Measurements from ENCODE around the gene CBX4.
"Not testable (repeated sequence)": the region's sequence is repeated elsewhere in the genome, so short reads cannot be mapped to it uniquely, and the experiment has no call there.

Gene CBX4

DNA sequence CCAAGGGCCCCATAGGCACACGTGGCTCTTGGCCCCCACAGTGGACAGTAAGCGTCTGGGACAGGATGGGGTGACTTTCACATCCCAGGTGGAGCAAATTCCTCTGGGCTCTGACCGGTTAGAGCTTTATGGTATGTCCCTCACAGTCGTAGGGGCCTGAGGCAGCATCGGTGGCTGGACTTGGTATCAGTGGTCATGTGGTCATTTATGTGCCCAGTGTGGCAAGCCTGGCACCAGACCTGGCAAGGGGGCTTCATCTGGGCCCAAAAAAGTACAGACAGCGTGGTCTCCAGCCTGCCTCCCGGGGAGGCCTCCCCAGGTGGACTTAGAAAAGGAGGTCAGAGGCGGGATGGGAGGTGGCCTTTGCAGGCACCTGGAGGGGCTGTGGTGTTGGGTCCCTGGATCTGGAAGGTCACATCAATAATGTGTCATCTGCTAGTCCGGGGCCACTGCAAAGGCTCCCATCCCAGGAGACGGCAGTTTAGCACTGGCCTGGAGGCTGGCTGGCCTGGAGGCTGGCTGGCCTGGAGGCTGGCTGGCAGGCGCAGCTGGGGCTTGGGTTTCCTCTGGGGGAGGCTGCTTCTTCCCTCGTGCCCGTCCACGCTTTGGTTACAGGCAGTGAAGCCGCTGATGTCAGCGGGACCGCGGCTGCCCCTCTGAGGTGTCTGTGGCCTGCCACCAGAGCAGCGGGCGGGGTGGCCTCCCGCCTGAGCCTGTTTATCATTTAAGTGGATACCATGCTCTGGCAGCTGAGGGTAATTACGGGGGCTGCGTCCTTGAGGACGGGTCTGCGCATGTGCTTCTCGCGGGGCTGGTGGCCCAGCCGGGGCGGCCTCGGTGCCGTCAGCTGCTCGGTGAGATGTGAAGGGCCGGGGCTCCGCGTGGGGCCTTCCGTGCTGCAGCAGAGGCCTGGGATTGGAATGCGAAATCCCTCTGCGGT lies 20.7 kb upstream of the CBX4 start:
- no peak for DNase-seq

DNA sequence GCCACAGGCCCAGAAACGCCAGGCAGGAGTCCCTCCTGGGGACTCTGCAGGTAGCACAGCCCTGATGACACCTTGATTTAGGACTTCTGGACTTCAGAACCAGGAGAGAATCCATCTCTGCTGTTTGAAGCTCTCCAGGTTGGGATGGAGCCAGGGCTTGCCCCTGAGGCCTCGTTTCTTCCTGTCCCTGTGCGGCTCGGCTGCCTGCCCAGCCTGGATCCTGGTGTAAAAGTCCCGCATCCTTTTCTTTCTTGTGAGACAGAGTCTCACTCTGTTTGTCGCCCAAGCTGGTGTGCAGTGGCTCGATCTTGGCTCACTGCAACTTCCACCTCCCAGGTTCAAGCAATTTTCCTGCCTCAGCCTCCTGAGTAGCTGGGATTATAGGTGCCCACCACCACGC lies 17.9 kb upstream of the CBX4 start:
- DNase-seq = no peak

DNA sequence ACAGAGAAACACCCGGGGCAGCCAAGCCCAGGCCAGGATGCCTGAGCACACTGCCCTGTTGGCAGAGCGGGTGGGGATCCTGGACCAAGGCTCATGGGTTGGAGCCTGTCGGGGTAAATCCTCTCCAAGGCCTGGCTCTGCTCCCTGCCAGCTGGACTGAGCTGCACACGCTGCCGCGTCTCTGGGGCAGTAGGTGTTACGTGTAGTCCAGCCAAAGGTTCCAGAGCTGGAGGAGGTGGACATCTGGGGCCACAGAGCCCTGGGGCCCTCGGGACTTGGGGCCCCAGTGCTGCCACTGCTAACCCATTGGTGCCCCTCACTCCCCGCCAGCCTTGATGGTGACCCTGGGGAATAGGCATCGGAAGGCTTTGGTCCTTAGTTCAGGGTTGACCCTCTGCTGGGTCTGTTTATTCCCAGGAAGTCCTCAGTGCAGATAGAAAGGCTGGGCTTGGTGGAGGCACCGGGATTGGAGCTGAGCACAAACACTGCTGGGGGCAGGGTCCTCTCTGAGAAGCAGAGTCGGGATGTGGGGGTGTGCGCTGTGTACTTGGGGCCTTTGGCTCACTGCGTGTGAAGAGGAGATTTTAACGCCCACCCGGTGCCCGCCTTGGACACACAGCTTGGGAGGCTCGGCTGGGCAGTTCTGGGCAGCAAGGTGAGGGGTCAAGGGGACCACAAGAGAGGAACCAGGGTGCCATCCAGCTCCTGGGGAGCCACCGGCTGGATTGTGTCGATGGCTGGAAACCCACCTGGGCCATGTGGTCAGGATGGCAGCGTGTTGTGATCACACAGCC lies 16.3 kb upstream of the CBX4 start:
- no peak for DNase-seq

DNA sequence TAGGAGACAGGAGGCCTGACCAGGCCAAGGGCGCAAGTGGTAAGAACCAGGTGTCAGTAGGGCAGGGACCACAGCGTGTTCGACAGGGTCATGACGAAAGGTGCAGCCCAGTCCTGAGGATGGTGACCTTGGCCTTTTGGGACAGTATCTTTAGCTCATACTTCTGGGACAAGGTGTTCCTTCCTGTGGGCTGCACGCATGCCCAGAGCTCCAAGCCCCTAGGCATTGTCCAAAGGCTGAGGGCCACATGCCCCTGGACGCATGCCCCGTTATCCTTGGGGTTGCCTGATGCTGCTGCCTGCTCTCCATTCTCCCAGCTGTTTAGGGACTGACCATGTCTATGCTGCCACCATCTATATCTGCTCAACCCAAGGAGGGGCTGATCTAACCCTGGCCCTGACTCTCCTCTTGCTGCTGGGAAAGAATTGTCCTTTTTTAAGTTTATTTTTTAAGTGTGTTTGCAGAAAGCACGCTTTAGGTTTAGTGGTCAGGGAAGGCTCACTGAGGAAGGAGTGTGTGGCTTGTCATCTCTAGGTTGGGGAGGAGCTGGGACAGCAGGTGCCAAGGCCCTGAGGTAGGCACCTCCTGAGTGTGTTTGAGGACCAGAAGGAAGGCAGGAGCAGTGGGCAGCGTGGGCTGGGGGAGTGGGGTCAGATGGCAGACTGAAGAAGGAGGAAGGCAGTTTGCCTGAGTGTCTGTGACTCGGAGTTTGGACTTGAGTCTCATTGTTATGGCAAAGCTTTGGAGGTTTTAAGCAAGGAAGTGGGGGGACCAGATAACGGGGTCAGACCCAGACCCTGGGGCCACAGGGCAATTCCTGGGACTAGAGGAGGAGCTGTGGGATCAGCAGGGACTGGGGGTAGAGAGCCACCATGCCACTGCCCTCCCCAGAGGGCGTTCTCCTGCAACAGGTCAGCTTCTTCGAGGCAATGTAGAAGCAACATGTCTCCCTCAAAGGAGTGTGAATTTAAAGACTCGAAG lies 15.1 kb upstream of the CBX4 start:
- no peak for DNase-seq

DNA sequence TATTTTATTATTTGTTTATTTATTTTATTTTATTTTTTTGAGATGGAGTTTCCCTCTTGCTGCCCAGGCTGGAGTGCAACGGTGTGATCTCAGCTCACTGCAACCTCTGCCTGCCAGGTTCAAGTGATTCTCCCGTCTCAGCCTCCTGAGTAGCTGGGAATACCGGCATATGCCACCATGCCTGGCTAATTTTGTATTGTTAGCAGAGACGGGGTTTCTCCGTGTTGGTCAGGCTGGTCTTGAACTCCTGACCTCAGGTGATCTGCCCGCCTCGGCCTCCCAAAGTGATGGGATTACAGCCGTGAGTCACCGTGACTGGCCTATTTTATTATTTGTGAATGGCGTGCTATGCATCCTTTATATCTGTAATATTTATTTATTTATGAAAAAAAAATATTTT lies 13.9 kb upstream of the CBX4 start:
- DNase-seq = not testable (repeated sequence)

DNA sequence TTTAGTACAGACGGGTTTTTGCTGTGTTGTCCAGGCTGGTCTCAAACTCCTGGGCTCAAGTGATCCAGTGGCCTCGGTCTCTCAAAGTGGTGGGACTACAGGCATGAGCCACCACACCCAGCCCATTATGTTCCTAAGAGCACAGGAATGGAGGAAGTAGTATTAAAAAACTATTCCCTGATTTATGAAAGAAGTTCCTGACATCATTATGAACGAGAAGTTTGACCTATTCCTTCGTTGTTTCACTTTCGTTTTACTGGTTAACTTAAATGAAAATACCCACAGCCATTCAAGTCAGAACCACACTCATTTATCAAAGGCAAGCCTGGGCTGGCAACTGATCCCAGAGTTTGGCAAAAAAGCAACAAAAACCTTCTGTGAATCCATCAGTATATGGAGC lies 13.5 kb upstream of the CBX4 start:
- no peak for DNase-seq

DNA sequence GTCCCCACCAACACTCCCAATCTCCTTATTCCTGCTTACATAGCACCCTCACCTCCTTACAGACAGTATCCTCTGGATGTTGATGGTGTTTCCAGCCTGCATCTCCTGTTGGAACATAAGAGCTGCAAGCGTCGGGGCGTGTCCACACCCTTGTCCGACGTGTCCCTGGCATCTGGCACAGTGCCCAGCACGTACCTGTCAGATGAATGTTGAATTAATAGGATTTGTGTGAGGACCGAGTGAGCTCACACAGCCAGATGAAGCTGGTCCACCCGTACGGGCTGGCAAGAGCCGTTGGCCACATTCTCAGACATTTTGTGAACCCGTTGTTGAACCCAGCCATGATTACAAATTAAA lies 12.2 kb upstream of the CBX4 start:
- DNase-seq = peak; percentile 64

DNA sequence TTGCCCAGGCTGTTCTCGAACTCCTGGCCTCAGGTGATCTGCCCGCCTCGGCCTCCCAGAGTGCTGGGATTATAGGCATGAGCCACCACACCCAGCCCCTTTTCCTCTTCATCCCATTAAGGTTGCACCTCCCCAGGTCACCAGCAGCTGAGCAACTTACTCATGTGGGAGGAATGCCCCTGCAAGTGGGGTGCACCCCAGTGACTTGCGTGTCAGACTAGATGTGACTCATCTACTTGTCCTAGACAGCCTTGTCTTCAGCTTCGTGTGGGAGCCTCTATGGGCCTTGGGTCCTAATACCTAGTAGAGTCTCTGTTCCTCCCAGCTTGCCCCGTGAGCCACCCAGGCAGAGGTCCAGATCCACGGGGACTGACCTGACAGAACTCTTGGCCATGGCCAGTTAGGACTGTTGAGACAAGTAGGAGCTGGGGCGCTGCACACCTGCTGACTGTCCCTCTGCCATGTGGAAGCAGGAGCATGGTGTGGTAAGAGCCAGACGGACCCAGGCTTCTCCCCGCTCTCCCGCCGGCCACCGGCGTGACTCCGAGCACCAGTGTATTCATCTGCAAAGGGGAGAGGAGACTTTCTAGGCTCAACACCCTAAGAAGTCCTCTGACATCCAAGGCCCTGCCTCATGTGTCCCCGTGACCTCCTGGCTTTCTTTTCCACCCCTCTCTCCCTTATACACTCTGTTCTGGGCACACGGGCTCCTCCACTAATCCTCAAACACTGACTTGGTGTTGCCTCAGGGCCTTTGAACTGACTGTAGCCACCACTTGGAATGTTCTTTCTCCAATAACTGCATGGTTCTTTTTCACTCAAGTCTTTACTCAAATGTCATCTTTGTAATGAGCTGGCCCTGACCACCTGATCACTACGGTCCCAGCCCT lies 11.6 kb upstream of the CBX4 start:
- no peak for DNase-seq

DNA sequence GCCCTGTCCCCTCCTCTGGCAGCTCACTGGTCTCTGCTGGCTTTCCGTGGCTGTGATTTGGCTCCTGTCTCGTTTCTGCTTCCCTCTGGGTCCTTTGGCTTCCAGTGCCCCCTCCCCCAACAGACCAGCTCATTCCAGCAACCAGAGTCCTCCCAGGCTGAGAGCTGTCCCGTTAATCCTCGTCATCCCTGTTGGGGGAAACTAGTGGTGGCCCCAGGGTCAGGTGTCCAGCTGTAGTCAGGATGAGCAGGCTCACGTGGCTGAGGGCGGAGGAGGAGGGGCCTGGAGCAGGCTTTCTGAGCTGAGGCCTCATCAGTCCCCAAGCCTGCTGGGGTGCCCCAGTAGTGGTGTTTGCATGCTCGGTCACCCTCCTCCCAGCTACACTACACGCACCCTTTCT lies 10.7 kb upstream of the CBX4 start:
- DNase-seq = peak; percentile 29

DNA sequence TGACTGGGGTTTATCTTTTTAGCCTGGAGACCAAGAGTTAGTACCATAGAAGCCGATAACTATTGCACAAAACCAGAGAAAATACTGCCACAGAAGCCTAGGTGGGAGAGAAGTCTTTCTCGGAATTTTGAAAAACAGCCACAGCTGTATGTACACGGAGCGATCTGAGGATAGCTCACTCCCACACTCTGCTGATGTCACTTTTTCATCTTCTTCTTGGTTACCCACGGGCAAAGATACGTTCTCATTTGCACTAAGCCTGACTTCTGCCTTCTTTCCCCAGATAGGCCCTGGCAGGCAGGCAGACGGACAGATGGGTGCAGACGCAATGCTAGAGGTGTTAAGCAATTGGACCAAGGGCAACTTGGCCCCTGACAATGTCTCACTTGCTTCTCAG lies 9.1 kb upstream of the CBX4 start:
- DNase-seq = no peak

DNA sequence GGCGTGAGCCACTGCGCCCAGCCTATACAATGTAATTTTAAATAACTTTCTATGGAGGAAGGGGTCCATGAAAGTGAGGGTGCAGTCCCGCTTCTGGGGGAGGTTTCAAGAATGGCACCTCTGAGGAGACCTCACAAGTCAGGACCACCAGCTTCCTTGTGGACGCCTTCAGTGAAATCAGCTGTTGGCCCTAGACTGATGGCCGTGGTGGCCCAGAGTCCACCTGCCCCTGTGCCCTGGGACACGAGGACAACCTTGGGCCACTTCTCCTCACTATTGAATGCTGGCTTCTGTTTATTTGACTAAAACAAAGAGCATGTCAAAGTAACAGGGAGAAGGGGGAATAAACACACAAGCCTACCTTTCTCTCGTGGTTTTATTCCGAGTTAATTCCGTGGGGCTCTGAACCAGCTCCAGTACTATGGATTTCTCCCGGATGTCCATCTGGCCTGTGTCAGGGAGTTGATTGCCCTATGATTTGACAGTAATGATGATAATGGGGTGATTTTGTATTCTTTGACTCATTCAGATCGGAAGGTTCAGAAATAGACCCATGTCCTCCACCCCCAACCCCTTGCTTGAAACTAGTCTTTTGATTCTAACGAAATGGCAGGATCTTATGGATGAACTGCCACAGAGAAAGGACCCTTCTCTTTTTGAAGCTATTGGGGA lies 8.6 kb upstream of the CBX4 start:
- no peak for DNase-seq

DNA sequence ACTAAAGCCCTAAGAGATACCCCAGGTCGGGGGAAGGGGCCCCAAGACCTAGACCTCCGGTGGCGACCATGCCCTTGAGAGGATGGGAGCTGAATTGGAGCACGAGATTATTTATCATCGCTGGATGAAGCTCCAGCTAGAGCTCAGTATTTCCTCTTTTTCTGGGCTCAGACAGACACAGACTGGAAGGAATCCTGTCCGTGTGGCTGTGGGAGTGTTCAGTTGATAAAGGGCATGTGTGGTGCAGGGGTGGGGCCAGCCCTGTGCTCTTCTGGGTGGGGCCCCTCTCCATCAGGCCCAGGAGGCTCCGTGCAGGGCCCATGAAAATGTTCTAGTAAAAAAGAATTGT lies 6.3 kb upstream of the CBX4 start:
- no peak for DNase-seq

DNA sequence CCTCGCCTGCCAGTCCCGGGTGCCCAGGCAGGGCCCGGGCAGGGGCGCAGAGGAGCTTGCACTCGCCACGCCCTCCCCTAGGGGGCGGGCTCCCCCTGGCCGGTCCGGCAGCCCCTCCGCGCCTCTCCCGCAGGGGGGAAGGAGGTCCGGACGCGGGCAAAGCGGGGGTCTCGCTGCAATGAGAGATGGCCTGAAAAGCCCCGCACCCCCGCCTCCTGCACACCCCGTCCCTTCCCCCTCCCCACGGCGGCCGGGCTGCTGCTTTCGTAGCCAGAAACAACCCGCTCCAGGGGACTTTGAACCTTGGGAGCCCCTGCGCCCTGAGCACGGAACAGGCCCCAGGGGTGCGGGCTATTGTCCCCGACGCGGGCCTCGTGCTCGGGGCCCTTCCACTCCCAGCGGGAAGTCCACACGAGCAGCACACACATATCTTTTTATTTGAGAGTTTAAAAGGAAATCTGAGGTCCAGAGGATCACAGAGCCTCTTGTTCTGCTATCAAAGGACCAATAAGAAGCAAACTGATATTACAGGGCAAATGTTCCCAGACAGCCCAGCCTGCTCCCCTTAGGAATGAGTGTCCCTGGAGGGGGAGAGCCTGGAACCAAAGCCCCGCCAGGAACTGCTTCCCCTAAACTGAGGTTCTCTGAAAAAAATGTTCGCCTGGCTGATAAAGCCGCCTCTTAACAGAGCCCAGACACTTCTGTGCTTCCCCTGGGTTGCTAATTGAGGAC lies 5.8 kb upstream of the CBX4 start:
- DNase-seq = peak; percentile 72

DNA sequence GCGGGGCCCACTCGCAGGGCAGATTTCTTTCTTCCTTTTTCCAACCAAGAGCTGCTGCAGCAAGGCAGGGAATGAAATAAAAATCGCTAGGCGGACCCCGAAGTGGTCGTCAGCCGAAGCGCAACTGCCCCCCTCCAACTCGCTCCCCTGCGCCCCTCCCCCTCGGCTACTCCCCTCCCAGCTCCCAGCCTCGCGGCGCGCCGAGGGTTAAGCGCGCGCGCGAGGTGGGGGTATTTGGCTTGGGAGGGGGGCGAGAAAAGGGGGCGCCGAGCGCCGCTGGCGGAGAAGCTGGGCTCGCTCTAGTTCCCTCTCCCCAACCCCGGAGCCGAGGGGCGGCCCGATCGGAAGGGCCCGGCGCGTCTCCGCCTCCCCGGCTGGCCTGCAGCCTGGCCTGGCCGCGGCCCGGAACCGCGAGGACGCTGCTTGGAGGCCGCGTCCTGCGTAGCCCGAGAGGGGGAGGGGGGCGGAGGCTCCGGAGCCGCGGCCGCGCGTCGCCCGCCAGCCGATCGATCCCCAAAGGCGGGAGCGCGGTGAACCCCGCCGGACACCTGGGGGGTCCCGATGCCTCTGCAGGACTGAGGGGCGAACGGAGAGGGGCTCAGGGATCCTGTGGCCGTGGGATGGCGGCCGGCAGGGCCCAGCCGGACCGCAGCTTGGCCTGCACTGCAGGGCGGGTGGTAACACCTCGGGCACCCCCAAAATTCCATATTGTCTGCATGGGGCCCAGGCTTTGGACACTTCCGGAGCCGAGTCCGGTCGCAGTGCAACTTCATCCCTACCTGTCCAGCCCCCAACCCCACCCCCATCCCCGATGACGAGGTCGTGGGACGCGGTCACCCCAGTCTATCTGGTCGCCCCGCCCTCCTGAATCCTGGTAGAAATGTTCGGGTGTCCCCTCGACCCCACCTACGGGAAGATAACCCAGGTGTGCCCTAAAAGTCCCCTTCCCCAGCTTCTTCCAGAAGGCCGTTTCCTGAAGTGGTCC lies 4.9 kb upstream of the CBX4 start:
- DNase-seq = peak; percentile 53

DNA sequence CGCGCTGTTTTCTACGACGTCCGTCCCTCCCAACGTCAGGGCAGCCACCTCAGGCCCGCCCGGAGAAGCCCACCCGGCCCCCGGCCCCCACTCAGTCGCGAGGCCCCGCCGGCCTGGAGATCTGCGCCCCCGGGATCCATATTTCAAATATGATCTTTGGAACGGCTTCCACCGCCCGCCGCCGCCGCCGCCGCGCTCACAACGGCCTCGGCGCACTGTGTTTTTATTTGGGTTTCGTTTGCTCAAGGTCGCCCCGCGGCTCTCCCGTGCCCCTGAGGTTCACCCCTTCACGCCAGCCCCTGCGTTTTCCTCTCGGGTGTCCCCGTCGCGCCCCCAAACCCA lies 4.2 kb upstream of the CBX4 start:
- no peak for DNase-seq

DNA sequence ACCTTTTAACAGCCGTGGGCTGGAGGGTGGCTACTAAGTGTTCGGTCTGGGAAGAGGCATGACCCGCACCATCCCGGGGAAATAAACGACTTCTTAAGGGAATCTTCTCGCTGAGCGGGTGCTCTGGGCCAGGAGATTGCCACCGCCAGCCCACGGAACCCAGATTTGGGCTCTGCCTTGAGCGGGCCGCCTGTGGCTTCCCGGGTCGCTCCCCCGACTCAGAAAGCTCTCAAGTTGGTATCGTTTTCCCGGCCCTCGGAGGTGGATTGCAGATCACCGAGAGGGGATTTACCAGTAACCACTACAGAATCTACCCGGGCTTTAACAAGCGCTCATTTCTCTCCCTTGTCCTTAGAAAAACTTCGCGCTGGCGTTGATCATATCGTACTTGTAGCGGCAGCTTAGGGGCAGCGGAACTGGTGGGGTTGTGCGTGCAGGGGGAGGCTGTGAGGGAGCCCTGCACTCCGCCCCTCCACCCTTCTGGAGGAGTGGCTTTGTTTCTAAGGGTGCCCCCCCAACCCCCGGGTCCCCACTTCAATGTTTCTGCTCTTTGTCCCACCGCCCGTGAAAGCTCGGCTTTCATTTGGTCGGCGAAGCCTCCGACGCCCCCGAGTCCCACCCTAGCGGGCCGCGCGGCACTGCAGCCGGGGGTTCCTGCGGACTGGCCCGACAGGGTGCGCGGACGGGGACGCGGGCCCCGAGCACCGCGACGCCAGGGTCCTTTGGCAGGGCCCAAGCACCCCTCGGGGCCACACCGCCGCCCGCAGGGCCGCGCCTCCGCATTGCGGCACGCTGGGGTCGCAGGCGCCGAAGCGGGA lies 3.6 kb upstream of the CBX4 start:
- DNase-seq = peak; percentile 69

DNA sequence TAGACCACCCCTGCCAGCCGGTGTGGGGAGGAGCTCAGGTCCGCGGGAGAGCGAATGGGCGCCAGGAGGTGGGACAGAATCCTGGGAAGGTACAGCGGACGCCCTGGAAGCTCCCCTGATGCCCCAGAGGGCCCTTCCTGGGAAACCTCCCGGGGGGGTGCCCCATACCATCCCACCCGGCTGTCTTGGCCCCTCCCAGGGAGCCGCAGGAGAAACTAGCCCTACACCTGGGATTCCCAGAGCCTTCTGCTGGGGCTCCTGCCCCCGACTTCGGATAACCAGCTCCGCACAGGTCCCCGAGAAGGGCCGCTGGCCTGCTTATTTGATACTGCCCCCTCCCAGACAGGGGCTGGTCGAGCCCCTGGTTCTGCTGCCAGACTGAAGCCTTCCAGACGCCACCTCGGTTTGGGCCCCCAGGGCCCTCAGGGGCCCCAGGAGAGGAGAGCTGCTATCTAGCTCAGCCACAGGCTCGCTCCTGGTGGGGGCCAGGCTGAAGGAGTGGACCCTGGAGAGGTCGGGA lies 3.0 kb upstream of the CBX4 start:
- DNase-seq = peak; percentile 52

DNA sequence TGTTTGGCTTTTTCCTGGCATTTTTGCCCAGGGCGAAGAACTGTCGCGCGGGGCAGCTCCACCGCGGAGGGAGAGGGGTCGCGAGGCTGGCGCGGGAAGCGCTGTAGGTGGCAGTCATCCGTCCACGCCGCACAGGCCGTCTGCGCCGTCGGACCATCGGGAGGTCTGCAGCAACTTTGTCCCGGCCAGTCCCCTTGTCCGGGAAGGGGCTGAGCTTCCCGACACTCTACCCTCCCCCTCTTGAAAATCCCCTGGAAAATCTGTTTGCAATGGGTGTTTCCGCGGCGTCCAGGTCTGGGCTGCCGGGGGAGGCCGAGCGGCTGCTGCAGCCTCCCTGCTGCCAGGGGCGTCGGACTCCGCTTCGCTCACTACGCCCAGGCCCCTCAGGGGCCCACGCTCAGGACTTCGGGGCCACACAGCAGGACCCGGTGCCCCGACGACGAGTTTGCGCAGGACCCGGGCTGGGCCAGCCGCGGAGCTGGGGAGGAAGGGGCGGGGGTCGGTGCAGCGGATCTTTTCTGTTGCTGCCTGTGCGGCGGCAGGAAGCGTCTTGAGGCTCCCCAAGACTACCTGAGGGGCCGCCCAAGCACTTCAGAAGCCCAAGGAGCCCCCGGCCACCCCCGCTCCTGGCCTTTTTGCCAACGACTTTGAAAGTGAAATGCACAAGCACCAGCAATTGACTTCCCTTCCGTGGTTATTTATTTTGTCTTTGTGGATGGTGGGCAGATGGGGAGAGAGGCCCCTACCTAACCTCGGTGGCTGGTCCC lies 2.3 kb upstream of the CBX4 start:
- DNase-seq = peak; percentile 48

Data from NCI-H82 (cell line).